GM19351 (cell line): ENCODE data around the gene CFAP97D1.
"Not testable (repeated sequence)": the region's sequence is repeated elsewhere in the genome, so short reads cannot be mapped to it uniquely, and the experiment has no call there.

Experiments used
- ATAC-seq: cut with Tn5 transposase; IDR thresholded peaks from one replicate; pipeline ENCODE4 v1.9.1; 2021; ENCODE audit warnings: mild to moderate bottlenecking, moderate library complexity; ENCODE audit not compliant: unreplicated experiment

Gene CFAP97D1

GRCh38 chr17:43791589-43791988 lies 11.4 kb downstream of the CFAP97D1 start:
- no peak for ATAC-seq

- not testable (repeated sequence) for ATAC-seq
These were observed 12.4 kb downstream of the CFAP97D1 start for GRCh38 chr17:43792668-43793067.

GRCh38 chr17:43798024-43798423 lies 17.8 kb downstream of the CFAP97D1 start:
- ATAC-seq = not testable (repeated sequence)

- ATAC-seq = no peak
These were observed 18.8 kb downstream of the CFAP97D1 start for GRCh38 chr17:43799047-43799446.

- ATAC-seq = no peak
These were observed 20.5 kb downstream of the CFAP97D1 start for GRCh38 chr17:43800736-43801135.

- no peak for ATAC-seq
These were observed 21.6 kb downstream of the CFAP97D1 start for GRCh38 chr17:43801844-43802243.

- ATAC-seq = no peak
These were observed 23.5 kb downstream of the CFAP97D1 start for GRCh38 chr17:43803758-43804157.

- ATAC-seq = no peak
These were observed 24.9 kb downstream of the CFAP97D1 start for GRCh38 chr17:43805117-43805516.

GRCh38 chr17:43808076-43808475 lies 27.8 kb downstream of the CFAP97D1 start:
- no peak for ATAC-seq

- no peak for ATAC-seq
These were observed 28.9 kb downstream of the CFAP97D1 start for GRCh38 chr17:43809121-43809520.

GRCh38 chr17:43810226-43810715 lies 30.0 kb downstream of the CFAP97D1 start:
- no peak for ATAC-seq

- ATAC-seq = no peak
These were observed 30.6 kb downstream of the CFAP97D1 start for GRCh38 chr17:43810823-43811222.

- ATAC-seq = no peak
These were observed 32.4 kb downstream of the CFAP97D1 start for GRCh38 chr17:43812396-43813265.

- ATAC-seq = no peak
These were observed 33.2 kb downstream of the CFAP97D1 start for GRCh38 chr17:43813386-43813785.

GRCh38 chr17:43814026-43814425 lies 33.8 kb downstream of the CFAP97D1 start:
- no peak for ATAC-seq

GRCh38 chr17:43814714-43815113 lies 34.5 kb downstream of the CFAP97D1 start:
- no peak for ATAC-seq

- no peak for ATAC-seq
These were observed 36.4 kb downstream of the CFAP97D1 start for GRCh38 chr17:43816336-43817320.

GRCh38 chr17:43817826-43818225 lies 37.6 kb downstream of the CFAP97D1 start:
- no peak for ATAC-seq

- ATAC-seq = no peak
These were observed 38.7 kb downstream of the CFAP97D1 start for GRCh38 chr17:43818966-43819365.

GRCh38 chr17:43820759-43821158 lies 40.5 kb downstream of the CFAP97D1 start:
- ATAC-seq = no peak

GRCh38 chr17:43822570-43823190 lies 42.4 kb downstream of the CFAP97D1 start:
- ATAC-seq = no peak
